ENCODE measurements around the gene B4GALNT3.

Gene B4GALNT3

DNA sequence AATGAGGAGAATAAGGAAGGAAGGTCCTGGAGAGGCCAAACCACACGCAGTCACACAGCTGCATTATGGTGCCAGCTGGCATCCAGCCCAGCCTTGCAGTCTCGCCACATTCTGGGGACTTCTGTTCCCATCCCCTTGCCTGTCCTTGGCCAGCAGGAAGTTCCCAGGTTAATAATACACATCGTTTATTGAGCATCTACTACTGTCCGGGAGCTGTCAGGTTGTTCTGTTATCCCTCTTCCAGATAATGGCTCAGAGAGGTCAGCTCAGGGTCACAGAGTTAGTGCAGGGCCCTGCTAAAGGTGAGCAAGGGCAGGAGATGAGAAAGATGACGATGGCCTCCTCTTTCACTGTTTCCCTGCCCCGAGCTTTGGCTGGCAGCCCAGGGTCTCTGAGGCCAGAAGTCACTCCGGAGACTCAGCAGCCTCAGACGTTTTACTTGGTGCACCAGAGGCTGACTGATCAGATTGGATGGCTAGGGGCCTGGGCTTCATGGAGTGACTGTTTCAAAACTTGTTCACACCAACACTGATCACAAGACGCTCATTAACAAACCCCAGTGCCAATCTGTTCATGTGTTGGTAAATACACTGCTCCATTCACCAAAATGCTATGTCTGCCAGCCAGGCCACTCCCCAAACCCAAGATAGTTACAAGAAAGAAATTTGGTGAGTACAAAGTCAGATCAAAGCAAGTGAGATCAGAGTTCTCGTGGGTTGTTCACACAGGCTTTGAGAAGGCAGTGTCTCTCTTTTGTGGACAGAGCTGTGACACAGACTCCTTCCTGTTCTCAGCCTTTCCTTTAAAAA, 79.2 kb downstream of the B4GALNT3 start:
- peak; percentile 13 for FAIRE-seq
- DNase-seq (ENCODE audit: low spot score): peak; percentile 83

- FAIRE-seq (no peak), DNase-seq (ENCODE audit: low spot score) (no peak)
These were observed 80.0 kb downstream of the B4GALNT3 start for GRCh38 chr12:539540-540310.

- DNase-seq (ENCODE audit: low spot score): peak; percentile 57
- peak; percentile 48 for FAIRE-seq
These were observed 82.1 kb downstream of the B4GALNT3 start for GRCh38 chr12:541676-542324.

DNA sequence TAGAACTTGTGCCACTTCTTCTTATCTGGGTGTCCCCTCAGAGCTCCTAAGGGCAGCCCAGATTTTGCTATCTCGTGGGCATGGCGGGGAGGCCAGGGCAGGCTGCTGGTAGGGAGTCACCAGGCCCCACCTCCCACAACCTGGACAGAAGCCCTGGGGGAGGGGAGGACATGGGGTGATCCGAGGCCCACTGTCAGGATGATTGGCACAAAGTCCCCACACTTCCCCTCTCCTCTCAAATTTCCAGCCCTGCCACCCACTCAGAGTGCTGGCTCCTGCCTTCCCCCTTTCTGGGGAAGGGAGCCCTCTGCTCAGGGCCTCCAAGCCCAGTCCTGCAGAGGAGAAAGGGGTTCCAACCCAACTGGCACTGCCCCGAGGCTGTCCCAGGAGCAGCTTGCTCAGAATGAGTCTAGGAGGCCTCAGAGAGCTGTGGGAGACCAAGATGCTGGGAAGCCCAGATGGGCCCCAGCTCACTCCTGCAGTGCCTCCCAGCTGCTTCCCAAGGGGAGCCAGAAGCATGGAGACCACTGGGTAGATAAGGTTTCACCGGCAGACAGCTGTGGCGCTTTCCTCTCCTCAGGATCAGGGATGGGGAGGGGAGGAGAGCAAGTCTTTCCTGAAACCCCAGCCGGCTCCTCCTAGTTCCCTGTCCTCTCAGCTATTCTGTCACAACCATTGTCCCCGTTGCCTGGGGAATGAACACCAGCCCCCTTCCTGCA, 82.8 kb downstream of the B4GALNT3 start:
- no peak for FAIRE-seq
- DNase-seq (ENCODE audit: low spot score): no peak

DNA sequence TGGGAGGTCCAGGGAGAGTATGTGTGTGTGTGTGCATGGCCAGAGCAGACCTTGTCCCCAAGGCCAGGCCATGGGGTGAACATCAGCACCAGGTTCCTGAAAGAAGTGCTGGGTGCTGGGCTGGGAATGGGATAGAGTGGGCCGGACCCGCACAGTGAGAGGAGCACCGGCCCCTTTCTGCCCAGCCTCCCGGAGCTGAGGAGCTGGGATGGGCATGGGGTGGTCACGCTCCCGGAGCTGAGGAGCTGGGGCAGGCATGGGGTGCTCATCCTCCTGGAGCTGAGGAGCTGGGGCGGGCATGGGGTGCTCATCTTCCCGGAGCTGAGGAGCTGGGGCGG, 83.3 kb downstream of the B4GALNT3 start:
- no peak for FAIRE-seq
- DNase-seq (ENCODE audit: low spot score): no peak

DNA sequence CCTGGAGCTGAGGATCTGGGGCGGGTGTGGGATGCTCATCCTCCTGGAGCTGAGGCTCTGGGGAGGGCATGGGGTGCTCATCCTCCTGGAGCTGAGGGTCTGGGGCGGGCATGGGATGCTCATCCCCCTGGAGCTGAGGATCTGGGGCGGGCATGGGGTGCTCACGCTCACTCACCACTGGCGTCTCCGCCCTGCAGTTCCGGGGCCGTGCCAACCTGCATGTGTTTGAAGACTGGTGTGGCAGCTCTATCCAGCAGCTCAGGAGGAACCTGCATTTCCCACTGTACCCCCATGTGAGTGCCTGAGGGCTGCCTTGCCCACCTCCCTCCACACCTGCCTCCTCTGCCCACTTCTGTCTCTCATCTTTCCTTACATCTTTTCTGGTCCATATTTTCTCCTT, 84.4 kb downstream of the B4GALNT3 start:
- DNase-seq (ENCODE audit: low spot score): no peak
- FAIRE-seq: no peak

GRCh38 chr12:544941-545635, 85.3 kb downstream of the B4GALNT3 start:
- FAIRE-seq (no peak), DNase-seq (ENCODE audit: low spot score) (no peak)

DNA sequence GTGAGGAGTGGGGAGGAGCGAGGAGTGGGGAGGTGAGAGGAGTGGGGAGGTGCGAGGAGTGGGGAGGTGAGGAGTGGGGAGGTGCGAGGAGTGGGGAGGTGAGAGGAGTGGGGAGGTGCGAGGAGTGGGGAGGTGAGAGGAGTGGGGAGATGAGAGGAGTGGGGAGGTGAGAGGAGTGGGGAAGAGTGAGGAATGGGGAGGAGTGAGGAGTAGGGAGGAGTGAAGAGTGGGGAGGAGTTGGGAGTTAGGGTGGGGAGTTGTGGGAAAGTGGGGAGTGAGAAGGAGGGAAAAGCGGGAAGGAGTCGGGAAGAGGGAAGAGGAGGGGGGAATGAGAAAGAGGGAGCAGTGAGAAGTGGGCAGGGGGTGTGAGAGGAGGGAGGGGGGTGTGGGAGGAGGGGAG, 86.1 kb downstream of the B4GALNT3 start:
- peak; percentile 50 for FAIRE-seq
- DNase-seq (ENCODE audit: low spot score): no peak

DNA sequence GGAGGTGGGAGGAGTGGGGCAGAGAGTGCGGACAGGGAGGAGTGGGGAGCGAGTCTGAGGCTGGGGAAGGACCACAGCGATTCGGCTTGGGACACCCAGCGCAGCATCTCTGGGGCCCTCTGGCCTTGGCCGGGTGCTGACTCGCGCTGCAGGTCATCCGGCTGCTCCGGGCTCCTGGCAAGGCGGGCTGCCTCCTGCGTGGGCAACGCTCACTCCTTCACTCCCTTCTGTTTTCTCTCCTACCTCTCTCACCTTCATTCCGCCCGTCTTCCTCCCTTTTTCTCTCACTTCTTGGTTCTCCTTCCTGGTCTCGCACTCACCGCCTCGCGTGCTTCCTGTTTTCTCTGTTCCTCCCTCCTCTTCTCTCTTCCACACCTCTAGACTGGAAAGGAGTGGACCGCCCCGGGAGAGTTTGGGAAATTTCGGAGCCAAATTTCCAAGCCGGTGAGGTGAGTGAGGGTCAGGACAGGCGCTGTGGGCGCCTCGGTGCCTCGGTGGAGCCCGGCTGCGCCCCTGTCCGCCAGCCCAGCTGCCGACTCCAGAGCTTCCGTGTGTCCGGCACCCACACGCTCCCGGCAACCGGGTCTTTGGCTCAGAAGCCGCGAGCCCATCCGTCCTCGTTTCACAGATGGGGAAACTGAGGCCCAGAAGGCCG, 86.7 kb downstream of the B4GALNT3 start:
- FAIRE-seq: no peak
- no peak for DNase-seq (ENCODE audit: low spot score)

DNA sequence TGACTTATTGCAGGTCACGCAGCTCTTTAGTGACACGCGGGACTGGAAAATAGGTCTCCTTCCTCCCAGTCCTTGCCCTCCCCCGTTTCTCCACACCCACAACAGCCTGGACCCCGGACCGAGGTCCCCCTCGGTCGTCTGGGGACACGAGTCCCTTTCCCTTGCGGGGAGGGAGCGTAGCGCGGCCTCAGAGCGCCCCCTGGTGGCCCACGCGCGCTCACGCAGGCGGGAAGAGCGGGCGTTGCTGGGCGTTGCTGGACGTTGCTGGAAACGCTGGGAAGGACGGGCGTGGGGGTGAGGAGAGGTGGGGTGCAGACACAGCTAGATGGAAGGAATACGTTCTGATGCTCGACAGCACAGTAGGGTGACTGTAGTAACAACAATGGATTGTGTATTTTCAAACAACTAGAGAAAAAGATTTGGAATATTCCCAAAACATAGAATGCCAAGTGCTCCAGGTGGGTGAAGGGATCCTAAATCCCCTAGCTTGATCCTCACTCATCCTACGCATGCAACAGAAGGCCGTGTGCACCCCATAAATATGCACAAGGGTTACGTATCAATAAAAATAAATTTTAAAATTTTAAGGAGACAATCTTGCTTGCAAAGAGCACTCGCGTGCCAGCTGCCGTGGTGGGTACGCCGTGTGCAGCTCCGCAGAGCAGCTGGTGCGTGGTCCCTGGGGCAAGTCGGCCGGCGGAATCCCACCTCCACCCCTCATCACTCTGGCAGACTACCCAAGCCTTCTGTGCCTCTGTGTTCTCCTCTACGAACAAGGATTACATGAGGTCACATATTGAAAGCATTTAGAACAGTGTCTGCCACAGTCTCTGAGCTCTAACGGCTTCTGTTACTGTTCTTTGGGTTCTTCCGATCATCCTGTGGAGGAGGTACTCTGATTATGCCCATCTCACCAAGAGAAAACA, 87.4 kb downstream of the B4GALNT3 start:
- FAIRE-seq: peak; percentile 70

DNA sequence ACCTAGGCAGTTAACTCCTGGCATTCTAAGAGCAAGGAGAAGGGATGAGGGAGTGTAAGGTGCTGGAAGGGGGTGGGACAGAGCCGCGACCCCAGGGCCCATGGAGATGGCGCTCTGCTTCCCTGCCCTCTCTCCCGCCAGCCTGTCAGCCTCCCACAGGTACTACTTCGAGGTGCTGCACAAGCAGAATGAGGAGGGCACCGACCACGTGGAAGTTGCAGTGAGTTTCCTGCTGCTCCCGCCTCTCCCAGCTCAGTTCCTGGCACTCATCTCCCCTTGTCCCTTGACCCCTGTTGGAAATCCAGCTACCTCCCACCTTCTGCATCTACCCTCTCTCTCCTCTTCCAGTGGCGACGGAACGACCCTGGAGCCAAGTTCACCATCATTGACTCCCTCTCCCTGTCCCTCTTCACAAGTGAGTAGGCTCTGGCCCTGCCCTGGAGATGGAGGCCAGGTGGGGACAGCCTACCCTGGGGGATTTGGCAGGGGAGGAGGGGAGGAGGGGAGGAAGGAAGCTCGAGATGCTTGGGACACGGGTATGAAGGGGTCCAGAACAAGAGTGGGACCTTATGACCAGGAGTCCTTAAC, 88.2 kb downstream of the B4GALNT3 start:
- FAIRE-seq (no peak), DNase-seq (ENCODE audit: low spot score) (no peak)

More for the DNA sequence above, 87.4 kb downstream of the B4GALNT3 start:
- peak; percentile 92 for DNase-seq (ENCODE audit: low spot score)

DNA sequence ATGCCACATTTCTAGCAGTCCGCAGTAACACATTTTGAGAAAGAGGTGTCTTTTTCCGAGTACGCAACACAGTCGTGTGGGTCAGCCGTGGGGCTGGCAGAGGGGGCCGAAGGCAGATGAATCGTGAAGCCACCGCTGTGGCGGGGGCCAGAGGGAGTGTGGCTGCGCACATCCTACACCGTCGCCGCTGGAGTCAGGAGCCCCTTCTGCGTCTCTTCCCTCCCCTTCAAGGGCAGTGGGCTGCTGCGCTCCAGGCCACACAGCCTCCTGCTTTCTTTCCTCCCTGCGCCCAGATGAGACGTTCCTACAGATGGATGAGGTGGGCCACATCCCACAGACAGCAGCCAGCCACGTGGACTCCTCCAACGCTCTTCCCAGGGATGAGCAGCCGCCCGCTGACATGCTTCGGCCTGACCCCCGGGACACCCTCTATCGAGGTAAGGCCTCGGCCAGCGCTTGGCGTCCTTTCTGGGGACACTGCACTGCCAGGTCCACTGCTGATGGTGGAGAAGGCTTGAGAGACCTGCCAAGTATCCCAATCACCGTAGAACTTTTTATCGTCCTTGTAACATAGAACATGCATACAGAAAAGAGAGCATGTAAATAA, 89.8 kb downstream of the B4GALNT3 start:
- no peak for FAIRE-seq

DNA sequence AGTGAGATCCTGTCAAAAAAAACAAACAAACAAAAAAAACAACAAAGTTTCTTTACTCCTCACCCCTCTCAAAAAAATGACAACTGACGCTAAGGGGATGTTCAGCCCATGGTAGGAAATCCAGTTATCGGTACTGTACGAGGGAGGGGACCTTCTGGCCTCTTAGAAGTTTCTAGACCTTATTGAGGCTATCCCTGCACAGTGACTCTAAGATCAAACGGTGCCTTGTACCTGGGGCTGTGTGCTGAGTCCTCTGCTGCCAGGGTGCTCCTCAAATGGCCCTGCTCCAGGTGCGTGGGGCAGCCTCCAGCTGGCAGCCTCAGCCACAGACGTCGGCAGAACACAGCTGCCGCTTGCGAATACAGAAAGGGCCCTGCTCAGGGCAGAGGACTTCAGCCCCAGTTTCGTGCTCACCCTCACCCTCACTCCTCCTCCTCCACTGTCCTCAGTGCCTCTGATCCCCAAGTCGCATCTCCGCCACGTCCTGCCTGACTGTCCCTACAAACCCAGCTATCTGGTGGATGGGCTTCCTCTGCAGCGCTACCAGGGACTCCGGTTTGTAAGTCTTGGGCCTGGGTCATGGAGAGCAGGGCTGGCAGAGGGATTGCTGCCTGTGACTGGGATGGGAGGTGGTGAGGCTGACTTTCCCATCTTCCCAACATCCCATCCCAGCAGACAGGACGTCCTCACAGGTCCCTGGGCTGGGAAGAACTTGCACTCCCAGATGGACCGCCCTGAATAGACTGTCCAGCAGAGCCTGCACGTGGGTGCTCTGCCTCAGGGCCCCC, 90.9 kb downstream of the B4GALNT3 start:
- no peak for FAIRE-seq
- DNase-seq (ENCODE audit: low spot score): no peak

More for the DNA sequence above, 89.8 kb downstream of the B4GALNT3 start:
- DNase-seq (ENCODE audit: low spot score): no peak

DNA sequence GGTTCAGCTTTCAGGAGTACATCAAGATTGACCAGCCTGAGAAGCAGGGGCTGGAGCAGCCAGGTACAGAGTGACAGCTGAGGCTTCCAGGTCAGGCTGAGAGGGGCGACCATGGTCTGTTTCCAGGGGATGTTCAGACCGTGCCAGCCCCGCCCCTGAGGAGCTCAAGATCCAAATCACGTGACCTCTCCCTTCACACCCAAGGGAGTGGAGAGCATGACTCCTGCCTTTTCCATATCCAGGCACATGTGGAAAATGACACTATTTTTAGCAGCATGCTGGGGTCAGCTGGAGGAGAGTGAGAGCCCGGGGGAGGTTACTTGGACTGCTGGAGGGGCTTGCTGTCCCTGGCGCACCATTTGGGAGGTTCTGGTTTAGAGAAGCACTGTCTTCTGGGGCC, 92.7 kb downstream of the B4GALNT3 start:
- DNase-seq (ENCODE audit: low spot score): no peak
- no peak for FAIRE-seq

GRCh38 chr12:553216-554000, 93.7 kb downstream of the B4GALNT3 start:
- no peak for FAIRE-seq
- no peak for DNase-seq (ENCODE audit: low spot score)

DNA sequence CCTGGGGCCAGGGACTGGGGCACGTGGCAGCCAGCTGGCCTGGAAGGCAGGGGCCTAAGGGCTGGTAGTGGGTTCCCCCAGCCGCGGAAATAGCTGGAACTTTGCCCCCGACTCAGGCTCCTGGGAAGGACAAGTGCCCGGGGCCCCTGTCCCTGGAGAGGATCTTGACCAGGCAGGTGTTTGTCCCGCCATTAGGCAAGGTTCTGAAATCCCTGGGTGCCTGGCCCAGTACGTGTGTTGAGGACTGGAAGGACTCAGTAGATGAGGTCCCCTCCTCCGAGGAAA, 94.2 kb downstream of the B4GALNT3 start:
- no peak for DNase-seq (ENCODE audit: low spot score)
- no peak for FAIRE-seq

DNA sequence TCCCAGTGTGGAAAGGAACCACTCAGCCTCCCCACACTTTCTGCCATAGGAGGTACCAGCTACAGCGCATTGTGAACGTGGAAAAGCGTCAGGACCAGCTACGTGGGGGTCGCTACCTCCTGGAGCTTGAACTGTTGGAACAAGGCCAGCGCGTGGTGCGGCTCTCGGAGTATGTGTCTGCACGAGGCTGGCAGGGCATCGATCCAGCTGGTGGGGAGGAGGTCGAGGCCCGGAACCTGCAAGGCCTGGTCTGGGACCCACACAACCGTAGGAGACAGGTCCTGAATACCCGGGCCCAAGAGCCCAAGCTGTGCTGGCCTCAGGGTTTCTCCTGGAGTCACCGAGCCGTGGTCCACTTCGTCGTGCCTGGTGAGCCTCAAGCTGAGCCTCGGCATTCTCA, 96.8 kb downstream of the B4GALNT3 start:
- no peak for DNase-seq (ENCODE audit: low spot score)
- peak; percentile 59 for FAIRE-seq
